ENCODE results near the gene SSBP2.

SSBP2 gene

GRCh38 chr5:81767097-81767496 lies 16.2 kb upstream of the SSBP2 start:
- DNase-seq (ENCODE audit: low read depth in 2 of 2), result no peak

GRCh38 chr5:81766611-81767010 lies 15.7 kb upstream of the SSBP2 start:
- DNase-seq (ENCODE audit: low read depth in 2 of 2), result no peak

GRCh38 chr5:81763294-81763928 lies 12.5 kb upstream of the SSBP2 start:
- DNase-seq (ENCODE audit: low read depth in 2 of 2), result no peak

- no peak for DNase-seq (ENCODE audit: low read depth in 2 of 2)
Measured at GRCh38 chr5:81762853-81763252, 12.0 kb upstream of the SSBP2 start.

GRCh38 chr5:81762401-81762800 lies 11.5 kb upstream of the SSBP2 start:
- DNase-seq (ENCODE audit: low read depth in 2 of 2), result no peak

- DNase-seq (ENCODE audit: low read depth in 2 of 2), result no peak
Measured at GRCh38 chr5:81761970-81762369, 11.1 kb upstream of the SSBP2 start.

- DNase-seq (ENCODE audit: low read depth in 2 of 2), result no peak
Measured at GRCh38 chr5:81761270-81761669, 10.4 kb upstream of the SSBP2 start.

GRCh38 chr5:81760521-81760920 lies 9.6 kb upstream of the SSBP2 start:
- no peak for DNase-seq (ENCODE audit: low read depth in 2 of 2)

- no peak for DNase-seq (ENCODE audit: low read depth in 2 of 2)
Measured at GRCh38 chr5:81759632-81760005, 8.7 kb upstream of the SSBP2 start.

- no peak for DNase-seq (ENCODE audit: low read depth in 2 of 2)
Measured at GRCh38 chr5:81757404-81757803, 6.5 kb upstream of the SSBP2 start.

- DNase-seq (ENCODE audit: low read depth in 2 of 2), result no peak
Measured at GRCh38 chr5:81756016-81756415, 5.1 kb upstream of the SSBP2 start.

GRCh38 chr5:81755320-81755719 lies 4.4 kb upstream of the SSBP2 start:
- peak; percentile 64 to 70 for DNase-seq (ENCODE audit: low read depth in 2 of 2)

GRCh38 chr5:81754621-81755020 lies 3.7 kb upstream of the SSBP2 start:
- DNase-seq (ENCODE audit: low read depth in 2 of 2), result no peak

- no peak for DNase-seq (ENCODE audit: low read depth in 2 of 2)
Measured at GRCh38 chr5:81753429-81753828, 2.5 kb upstream of the SSBP2 start.

GRCh38 chr5:81752644-81752963 lies 1.7 kb upstream of the SSBP2 start:
- no peak for DNase-seq (ENCODE audit: low read depth in 2 of 2)

- DNase-seq (ENCODE audit: low read depth in 2 of 2), result no peak
Measured at GRCh38 chr5:81751836-81752643, 1.1 kb upstream of the SSBP2 start.

GRCh38 chr5:81750308-81751008 lies 439 bp downstream of the SSBP2 start:
- DNase-seq (ENCODE audit: low read depth in 2 of 2), result no peak

GRCh38 chr5:81749561-81750307 lies 1.2 kb downstream of the SSBP2 start:
- no peak for DNase-seq (ENCODE audit: low read depth in 2 of 2)

- no peak for DNase-seq (ENCODE audit: low read depth in 2 of 2)
Measured at GRCh38 chr5:81749192-81749560, 1.7 kb downstream of the SSBP2 start.

- no peak for DNase-seq (ENCODE audit: low read depth in 2 of 2)
Measured at GRCh38 chr5:81748556-81748955, 2.3 kb downstream of the SSBP2 start.

GRCh38 chr5:81747030-81747429 lies 3.9 kb downstream of the SSBP2 start:
- DNase-seq (ENCODE audit: low read depth in 2 of 2), result no peak

GRCh38 chr5:81740758-81741157 lies 10.1 kb downstream of the SSBP2 start:
- no peak for DNase-seq (ENCODE audit: low read depth in 2 of 2)
